HUES48 (cell line): Measurements from ENCODE around the gene SUCO.

Source experiments
- H3K27ac ChIP-seq: one replicate; pipeline ENCODE4 v1.7.0; 2013; ENCODE audit warnings: low read depth, low read length, inconsistent platforms
- H3K27me3 ChIP-seq: 2 replicates; pipeline ENCODE4 v1.6.1; 2013; ENCODE audit warnings: mild to moderate bottlenecking, low read length; ENCODE audit not compliant: control insufficient read depth, insufficient read depth
- H3K36me3 ChIP-seq: 2 replicates; pipeline ENCODE4 v1.6.1; 2013; ENCODE audit warnings: low read length; ENCODE audit not compliant: control insufficient read depth, insufficient read depth
- H3K4me1 ChIP-seq: 2 replicates; pipeline ENCODE4 v1.6.1; 2013; ENCODE audit warnings: mild to moderate bottlenecking, low read length; ENCODE audit not compliant: control insufficient read depth, insufficient read depth
- H3K4me3 ChIP-seq: 2 replicates; pipeline ENCODE4 v1.5.1; 2013; ENCODE audit warnings: mild to moderate bottlenecking, low read depth, low read length
- H3K9ac ChIP-seq: 2 replicates; pipeline ENCODE4 v1.6.1; 2013; ENCODE audit warnings: mild to moderate bottlenecking, low read depth, low read length, moderate library complexity
- H3K9me3 ChIP-seq: 2 replicates; pipeline ENCODE4 v1.6.1; 2013; ENCODE audit warnings: low read length; ENCODE audit not compliant: control insufficient read depth, insufficient read depth

SUCO gene

DNA sequence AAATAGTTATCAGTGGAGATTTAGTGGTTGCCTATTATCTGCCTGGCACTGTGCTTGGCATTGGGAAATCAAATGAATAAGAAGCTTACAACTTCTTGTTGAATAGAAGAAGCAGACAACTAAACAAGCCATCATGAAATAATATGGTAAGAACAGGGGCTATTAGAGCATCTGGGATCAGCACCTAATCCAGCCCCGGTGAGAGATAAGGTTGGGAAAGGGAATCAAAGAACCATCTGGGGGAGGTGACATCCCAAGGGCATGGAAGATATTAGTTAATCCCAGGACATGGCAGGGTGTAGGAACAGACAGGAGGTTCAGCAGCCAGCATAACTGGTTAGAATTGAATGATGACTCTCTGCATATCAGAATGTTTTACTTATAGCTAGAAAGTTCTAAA lies 36.3 kb upstream of the SUCO start:
- H3K4me1 ChIP-seq = peaks cover 9% of the 10 kb centered on the region
- no peak overlapping the region for H3K9ac ChIP-seq
- no peaks in the 10 kb centered on the region for H3K36me3 ChIP-seq
- H3K27ac ChIP-seq = peak overlapping the region; percentile 76
- no peaks in the 10 kb centered on the region for H3K27me3 ChIP-seq
- H3K9me3 ChIP-seq = no peaks in the 10 kb centered on the region
- H3K4me3 ChIP-seq = no peak overlapping the region

DNA sequence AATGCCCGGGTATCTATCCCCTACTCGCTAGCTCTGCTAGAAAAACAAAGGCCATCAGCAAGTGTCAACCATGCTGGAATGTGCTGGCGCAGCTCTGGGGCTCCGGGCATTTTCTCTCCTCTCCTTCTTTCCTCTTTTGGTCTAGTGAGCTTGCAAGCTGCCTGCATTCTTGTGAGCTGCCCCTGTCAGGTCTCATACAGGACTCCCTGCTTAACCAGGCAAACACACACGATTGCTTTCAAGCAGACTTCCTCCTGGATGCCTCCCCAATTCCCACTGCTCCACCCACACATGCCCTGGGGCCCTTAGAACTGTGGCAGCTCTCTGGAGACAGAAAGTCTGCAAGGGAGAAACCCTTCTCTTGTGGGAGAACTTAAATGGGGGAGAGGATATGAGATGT lies 35.7 kb upstream of the SUCO start:
- no peaks in the 10 kb centered on the region for H3K36me3 ChIP-seq
- H3K9me3 ChIP-seq = no peaks in the 10 kb centered on the region
- H3K9ac ChIP-seq = no peak overlapping the region
- H3K4me1 ChIP-seq = peaks cover 9% of the 10 kb centered on the region
- H3K4me3 ChIP-seq = no peak overlapping the region
- H3K27ac ChIP-seq = peak overlapping the region; percentile 76
- H3K27me3 ChIP-seq = no peaks in the 10 kb centered on the region

DNA sequence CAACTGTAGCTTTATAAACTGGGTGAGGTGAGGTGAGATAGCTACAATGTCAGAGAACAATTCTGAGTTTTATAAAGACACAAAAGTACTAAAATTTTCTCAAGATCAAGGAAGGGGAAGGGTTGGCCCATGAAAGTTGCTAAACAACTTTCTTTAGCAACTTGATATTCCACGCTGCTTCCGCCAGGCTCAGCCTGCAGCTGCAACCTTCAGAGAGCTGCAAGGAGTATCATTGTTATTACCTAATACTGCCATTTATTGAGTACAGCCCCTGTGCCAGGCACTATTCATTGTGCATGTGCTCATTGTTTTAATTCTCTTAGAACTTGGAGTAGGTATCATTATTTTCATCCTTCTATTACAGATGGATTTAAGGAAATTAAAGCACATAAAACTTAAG lies 34.1 kb upstream of the SUCO start:
- H3K4me1 ChIP-seq = peaks cover 9% of the 10 kb centered on the region
- no peak overlapping the region for H3K9ac ChIP-seq
- no peak overlapping the region for H3K4me3 ChIP-seq
- no peaks in the 10 kb centered on the region for H3K9me3 ChIP-seq
- no peaks in the 10 kb centered on the region for H3K36me3 ChIP-seq
- no peak overlapping the region for H3K27ac ChIP-seq
- H3K27me3 ChIP-seq = no peaks in the 10 kb centered on the region; the same call in 1 of the 2 replicates

DNA sequence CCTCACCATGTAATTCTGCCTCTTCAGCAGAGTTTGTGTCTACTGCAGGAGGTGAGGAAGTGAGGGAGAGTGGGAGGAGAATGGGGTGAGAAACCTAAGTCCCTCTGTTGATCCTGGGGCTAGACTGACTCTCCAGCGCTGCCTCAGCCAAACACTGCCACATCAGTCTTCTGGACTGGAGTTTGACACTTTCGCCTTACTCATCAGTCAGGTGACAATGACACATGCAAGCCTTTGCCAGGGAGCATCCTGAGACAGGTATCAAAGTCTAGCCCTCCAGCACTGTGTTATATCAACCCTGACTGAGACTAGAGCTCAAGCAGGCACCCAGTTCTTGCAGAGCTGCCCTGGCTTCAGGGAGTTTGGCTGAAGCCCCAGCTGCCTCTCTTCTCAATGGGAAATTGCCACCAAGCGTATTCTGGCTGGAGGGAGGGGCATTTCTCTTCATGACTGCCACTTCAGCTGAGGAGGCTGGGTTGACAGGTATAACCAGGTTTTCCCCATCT lies 33.3 kb upstream of the SUCO start:
- no peak overlapping the region for H3K9ac ChIP-seq
- peaks cover 9% of the 10 kb centered on the region for H3K4me1 ChIP-seq
- H3K27me3 ChIP-seq = no peaks in the 10 kb centered on the region; the same call in 1 of the 2 replicates
- no peaks in the 10 kb centered on the region for H3K36me3 ChIP-seq
- no peak overlapping the region for H3K4me3 ChIP-seq
- no peaks in the 10 kb centered on the region for H3K9me3 ChIP-seq
- H3K27ac ChIP-seq = peak overlapping the region; percentile 45

DNA sequence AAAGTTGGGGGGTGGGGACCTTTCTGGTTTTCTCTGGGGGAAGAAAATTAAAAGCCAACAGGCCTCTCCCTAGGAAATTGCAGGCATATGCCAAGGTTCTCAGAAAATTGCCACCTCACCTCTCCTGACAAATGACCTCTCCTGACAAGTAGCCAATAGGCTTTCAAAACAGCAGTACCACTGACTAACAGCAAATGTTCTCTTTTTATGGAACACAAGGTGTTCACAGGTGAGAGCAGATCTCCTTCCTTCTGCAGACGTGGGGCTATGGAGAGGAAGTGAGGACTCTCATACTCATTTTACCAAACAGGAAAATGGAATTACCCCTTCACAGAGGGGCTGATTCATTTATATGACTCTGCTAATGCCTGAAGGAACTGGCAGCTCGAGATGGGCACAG lies 32.7 kb upstream of the SUCO start:
- H3K27me3 ChIP-seq = no peaks in the 10 kb centered on the region; the same call in 1 of the 2 replicates
- no peaks in the 10 kb centered on the region for H3K9me3 ChIP-seq
- no peak overlapping the region for H3K9ac ChIP-seq

DNA sequence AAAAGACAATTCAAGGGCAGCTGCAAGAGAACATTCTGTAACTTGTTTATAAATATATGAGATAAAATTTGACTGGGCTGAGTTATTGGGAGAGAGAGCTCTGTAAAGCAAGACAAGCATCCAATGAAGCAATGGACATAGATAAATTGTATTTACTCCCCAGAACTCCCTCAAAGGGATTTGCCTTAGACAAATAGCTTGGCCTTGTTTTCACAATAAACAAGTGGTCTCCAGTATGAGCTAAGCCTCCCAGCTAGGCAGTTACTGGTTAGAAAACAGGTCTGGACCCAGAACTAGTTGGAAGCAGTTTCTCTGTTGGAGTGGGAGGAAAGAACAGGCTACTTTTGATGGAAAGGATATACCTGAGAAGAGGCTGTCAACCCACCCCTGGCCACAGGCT lies 25.2 kb upstream of the SUCO start:
- H3K4me3 ChIP-seq = no peak overlapping the region
- H3K36me3 ChIP-seq = no peaks in the 10 kb centered on the region
- H3K27me3 ChIP-seq = no peaks in the 10 kb centered on the region; the same call in 1 of the 2 replicates
- no peaks in the 10 kb centered on the region for H3K4me1 ChIP-seq
- H3K9ac ChIP-seq = no peak overlapping the region
- H3K9me3 ChIP-seq = no peaks in the 10 kb centered on the region
- H3K27ac ChIP-seq = no peak overlapping the region

More for the DNA sequence above, 32.7 kb upstream of the SUCO start:
- Histone ChIP-seq H3K4me3 (no peak overlapping the region), H3K4me1 (peaks cover 9% of the 10 kb centered on the region), H3K27ac (peak overlapping the region; percentile 45), H3K36me3 (no peaks in the 10 kb centered on the region)

DNA sequence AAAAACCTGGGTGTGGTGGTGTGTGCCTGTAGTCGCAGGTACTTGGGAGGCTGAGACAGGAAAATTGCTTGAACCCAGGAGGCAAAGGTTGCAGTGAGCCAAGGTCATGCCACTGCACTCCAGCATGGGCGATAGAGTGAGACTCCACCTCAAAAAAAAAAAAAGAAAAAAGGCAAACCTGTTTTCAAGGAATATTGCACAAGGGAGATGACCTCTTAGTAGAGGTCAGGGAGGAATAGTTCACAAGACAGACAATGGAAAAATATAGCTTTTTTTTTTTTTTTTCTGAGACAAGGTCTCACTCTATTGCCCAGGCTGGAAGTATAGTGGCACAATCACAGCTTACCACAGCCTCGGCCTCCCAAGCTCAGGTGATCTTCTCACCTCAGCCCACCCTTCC lies 22.5 kb upstream of the SUCO start:
- no peaks in the 10 kb centered on the region for H3K27me3 ChIP-seq
- H3K36me3 ChIP-seq = no peaks in the 10 kb centered on the region
- H3K27ac ChIP-seq = no peak overlapping the region
- H3K4me1 ChIP-seq = no peaks in the 10 kb centered on the region
- no peaks in the 10 kb centered on the region for H3K9me3 ChIP-seq
- no peak overlapping the region for H3K4me3 ChIP-seq
- H3K9ac ChIP-seq = no peak overlapping the region

DNA sequence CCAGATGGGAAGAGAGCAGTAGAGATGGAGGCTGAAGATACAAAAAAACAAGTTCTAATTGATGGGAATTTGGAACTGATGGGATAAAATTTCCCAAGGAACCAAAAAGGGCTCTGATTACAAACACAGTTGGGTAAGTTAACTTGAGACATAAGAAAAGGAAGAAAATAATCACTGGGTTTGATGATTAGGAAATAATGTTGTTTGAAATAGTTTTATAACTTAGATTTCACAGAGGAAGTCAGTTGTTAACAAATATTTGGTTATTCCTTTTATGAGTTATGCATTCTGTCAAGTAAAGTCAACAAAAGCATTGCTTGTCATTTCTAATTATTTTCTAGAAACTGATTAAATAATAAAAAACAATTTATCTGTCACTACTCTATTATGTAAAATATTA lies 20.4 kb upstream of the SUCO start:
- no peaks in the 10 kb centered on the region for H3K4me1 ChIP-seq
- no peak overlapping the region for H3K27ac ChIP-seq
- H3K27me3 ChIP-seq = no peaks in the 10 kb centered on the region
- no peak overlapping the region for H3K4me3 ChIP-seq
- H3K9me3 ChIP-seq = no peaks in the 10 kb centered on the region
- H3K9ac ChIP-seq = no peak overlapping the region
- no peaks in the 10 kb centered on the region for H3K36me3 ChIP-seq

DNA sequence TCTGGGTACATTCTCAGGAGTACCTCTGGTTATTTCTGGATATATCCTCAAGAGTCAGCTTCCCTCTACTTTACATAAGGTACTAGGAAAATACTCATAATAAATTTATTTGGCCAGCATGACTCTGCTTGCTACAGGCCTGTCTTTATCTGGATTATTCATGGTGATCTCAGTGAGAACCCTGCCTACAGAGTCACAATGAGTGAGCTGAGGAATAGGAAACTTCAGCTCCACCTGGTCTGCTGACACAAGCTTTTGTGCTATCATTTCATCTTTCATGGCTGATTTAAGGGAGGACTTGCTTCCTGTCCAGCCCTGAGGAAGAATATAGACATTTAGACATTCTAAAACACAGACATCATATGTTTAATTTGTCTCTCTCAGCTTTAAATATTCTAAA lies 19.5 kb upstream of the SUCO start:
- H3K4me1 ChIP-seq = no peaks in the 10 kb centered on the region
- no peak overlapping the region for H3K27ac ChIP-seq
- no peak overlapping the region for H3K4me3 ChIP-seq
- H3K9ac ChIP-seq = no peak overlapping the region
- H3K27me3 ChIP-seq = no peaks in the 10 kb centered on the region
- H3K36me3 ChIP-seq = no peaks in the 10 kb centered on the region
- no peaks in the 10 kb centered on the region for H3K9me3 ChIP-seq

DNA sequence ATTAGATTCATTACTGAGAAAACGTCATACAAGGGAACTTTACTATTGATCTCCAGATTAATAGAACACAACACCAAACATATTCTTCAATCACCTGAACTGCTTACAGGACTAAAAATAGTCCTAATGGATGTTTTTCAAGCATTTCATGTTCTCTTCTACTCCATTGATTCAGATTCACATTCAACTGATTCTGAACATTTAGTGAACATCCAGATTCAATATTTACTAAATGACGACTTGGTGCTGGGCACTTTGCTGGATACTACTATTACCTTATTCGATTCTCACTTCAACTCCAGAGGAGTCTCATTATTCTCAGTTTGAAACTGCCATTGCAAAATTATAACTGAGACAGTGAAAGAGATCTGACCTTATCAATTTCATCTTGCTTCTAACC lies 18.8 kb upstream of the SUCO start:
- H3K9me3 ChIP-seq = no peaks in the 10 kb centered on the region
- H3K36me3 ChIP-seq = no peaks in the 10 kb centered on the region
- no peaks in the 10 kb centered on the region for H3K27me3 ChIP-seq
- no peaks in the 10 kb centered on the region for H3K4me1 ChIP-seq
- no peak overlapping the region for H3K4me3 ChIP-seq
- H3K27ac ChIP-seq = no peak overlapping the region
- H3K9ac ChIP-seq = no peak overlapping the region

DNA sequence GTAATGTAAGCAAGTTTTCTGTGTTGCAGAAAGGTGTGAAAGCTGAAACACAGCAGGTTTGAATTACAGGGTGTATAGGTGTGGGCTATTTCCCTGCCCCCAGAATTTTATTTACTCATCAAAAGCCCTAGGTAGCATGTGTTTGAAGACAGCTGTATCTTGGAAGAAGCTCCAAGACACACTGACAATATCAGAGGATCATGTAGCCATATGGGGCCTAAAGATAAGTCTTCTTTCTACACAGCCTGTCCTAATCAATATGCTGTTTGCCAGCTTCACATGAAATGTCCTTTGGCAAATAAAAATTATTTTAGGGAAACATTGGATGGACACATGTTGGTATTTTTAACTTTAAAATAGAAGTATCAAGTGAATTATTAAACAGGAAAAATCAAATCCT lies 17.5 kb upstream of the SUCO start:
- Histone ChIP-seq H3K9me3 (no peaks in the 10 kb centered on the region), H3K9ac (no peak overlapping the region), H3K27ac (no peak overlapping the region), H3K36me3 (no peaks in the 10 kb centered on the region), H3K4me3 (no peak overlapping the region), H3K27me3 (no peaks in the 10 kb centered on the region), H3K4me1 (no peaks in the 10 kb centered on the region)

DNA sequence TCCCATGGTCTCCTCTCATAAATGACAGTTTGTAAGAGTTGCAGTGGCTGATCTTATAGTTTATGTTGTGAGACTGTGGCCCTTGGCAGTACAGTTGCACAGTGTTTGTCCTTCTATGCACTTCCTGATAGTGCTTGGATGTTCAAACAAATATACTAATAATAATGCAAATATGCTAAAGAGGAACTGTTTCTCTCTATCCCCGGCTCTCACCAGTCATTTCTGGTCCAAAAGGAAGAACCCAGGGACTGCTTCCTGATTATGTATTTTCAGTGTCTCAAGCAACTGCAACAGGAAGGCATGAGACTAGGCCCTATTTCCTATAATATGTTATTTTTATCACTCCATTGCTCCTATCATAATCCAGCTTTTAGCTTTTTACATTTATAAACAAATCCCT lies 17.0 kb upstream of the SUCO start:
- no peaks in the 10 kb centered on the region for H3K36me3 ChIP-seq
- H3K27me3 ChIP-seq = no peaks in the 10 kb centered on the region
- H3K4me1 ChIP-seq = no peaks in the 10 kb centered on the region
- no peaks in the 10 kb centered on the region for H3K9me3 ChIP-seq
- H3K9ac ChIP-seq = no peak overlapping the region
- H3K4me3 ChIP-seq = no peak overlapping the region
- H3K27ac ChIP-seq = no peak overlapping the region
